OCI-LY7 (cell line): Measurements from ENCODE around the gene RGPD3. TPM values are rescaled to one million over a fixed set of nuclear protein-coding genes. Genes with fewer than 3 reads are reported as not detected.
"Not testable (repeated sequence)": the region's sequence is repeated elsewhere in the genome, so short reads cannot be mapped to it uniquely, and the experiment has no call there.

Experiments used
- BruUV-seq: library from RNA; stranded (reverse); fragments of 400-500 nt; replicated peaks from 2 replicates; lab custom pipeline; 2021; lab: Mats Ljungman, UMichigan
- CTCF ChIA-PET: fragments of 300-600 bp; sonication (Branson Sonifier 250); formaldehyde crosslinking; loops from one replicate; lab custom pipeline; 2022; ENCODE audit warnings: antibody characterized with exemption; ENCODE audit not compliant: unreplicated experiment; lab: Charles Lee
- POLR2A ChIA-PET: fragments of 300-600 bp; sonication (Branson Sonifier 250); formaldehyde crosslinking; loops from one replicate; lab custom pipeline; 2022; ENCODE audit warnings: antibody characterized with exemption; lab: Charles Lee
- DNase-seq: peaks from one replicate; pipeline ENCODE4 v3.0.0-alpha.2; 2015; ENCODE audit warnings: low spot score
- H2AFZ ChIP-seq: fragments of 200-600 bp; sonication (generic), shearing (Covaris generic); 2 replicates; pipeline ENCODE4 v1.6.1; 2014; ENCODE audit warnings: mild to moderate bottlenecking, antibody characterized with exemption, low read length, moderate library complexity
- H3K27ac ChIP-seq: fragments of 200-600 bp; sonication (generic); 2 replicates; pipeline ENCODE4 v1.5.1; 2014; ENCODE audit warnings: mixed run types, low read depth, mild to moderate bottlenecking, moderate library complexity, low read length, inconsistent platforms; ENCODE audit not compliant: poor library complexity, severe bottlenecking
- H3K36me3 ChIP-seq: fragments of 200-600 bp; sonication (generic); 2 replicates; pipeline ENCODE4 v1.6.1; 2014; ENCODE audit warnings: mild to moderate bottlenecking, antibody characterized with exemption, low read length, moderate library complexity, mixed read lengths; ENCODE audit not compliant: insufficient read depth
- H3K4me1 ChIP-seq: fragments of 200-600 bp; sonication (generic); 2 replicates; pipeline ENCODE4 v1.5.1; 2014; ENCODE audit warnings: mild to moderate bottlenecking, low read length; ENCODE audit not compliant: insufficient read depth, poor library complexity, severe bottlenecking
- H3K4me2 ChIP-seq: fragments of 200-600 bp; sonication (generic); 2 replicates; pipeline ENCODE4 v1.6.1; 2014; ENCODE audit warnings: mild to moderate bottlenecking, low read length
- H3K4me3 ChIP-seq: fragments of 200-600 bp; sonication (generic); 2 replicates; pipeline ENCODE4 v1.5.1; 2014; ENCODE audit warnings: mild to moderate bottlenecking, low read depth, low read length; ENCODE audit not compliant: poor library complexity, severe bottlenecking
- H3K79me2 ChIP-seq: fragments of 200-600 bp; sonication (generic); 2 replicates; pipeline ENCODE4 v1.6.1; 2016; ENCODE audit warnings: low read depth, mild to moderate bottlenecking, low read length, moderate library complexity, mixed read lengths; ENCODE audit not compliant: insufficient read depth
- H3K9me2 ChIP-seq: fragments of 200-600 bp; sonication (generic); 2 replicates; pipeline ENCODE4 v1.6.1; 2016; ENCODE audit warnings: mild to moderate bottlenecking, low read length, mixed read lengths; ENCODE audit not compliant: insufficient read depth
- H3K9me3 ChIP-seq: fragments of 200-600 bp; sonication (generic); 2 replicates; pipeline ENCODE4 v1.6.1; 2014; ENCODE audit warnings: mild to moderate bottlenecking, mixed run types, low read length, mixed read lengths
- H4K20me1 ChIP-seq: fragments of 200-600 bp; sonication (generic); 2 replicates; pipeline ENCODE4 v1.6.1; 2014; ENCODE audit warnings: mild to moderate bottlenecking, antibody characterized with exemption, low read length, moderate library complexity, mixed read lengths; ENCODE audit not compliant: insufficient read depth
- intact Hi-C: fragments of 100-400 bp; cut with micrococcal nuclease; formaldehyde crosslinking; loops from one replicate; pipeline ENCODE4 v1.10.0; 2022; ENCODE audit not compliant: unreplicated experiment
- total RNA-seq, 2 experiments: library from RNA; depleted of rRNA in 1 of 2; stranded (reverse); fragments of >200 nt in 1 of 2; shearing (Covaris generic) in 1 of 2; gene quantifications; 2 replicates each; pipeline ENCODE4 v1.2.3, GENCODE V29; 2014 to 2022

Gene RGPD3
- total RNA-seq, 2 experiments from 2014 or later, result not detected

GRCh38 chr2:106509374-106509770, 41.2 kb upstream of the RGPD3 start:
- DNase-seq, H4K20me1 ChIP-seq, H3K4me1 ChIP-seq, H3K36me3 ChIP-seq, H3K9me2 ChIP-seq, BruUV-seq, CTCF ChIA-PET, POLR2A ChIA-PET, H3K4me3 ChIP-seq, H3K9me3 ChIP-seq, H3K4me2 ChIP-seq, H3K27ac ChIP-seq, H2AFZ ChIP-seq, intact Hi-C loops, H3K79me2 ChIP-seq: not testable (repeated sequence)

- H2AFZ ChIP-seq, POLR2A ChIA-PET, BruUV-seq, H3K4me2 ChIP-seq, H3K4me1 ChIP-seq, intact Hi-C loops, H3K36me3 ChIP-seq, H3K27ac ChIP-seq, H3K9me3 ChIP-seq, DNase-seq, H3K79me2 ChIP-seq, H3K4me3 ChIP-seq, H3K9me2 ChIP-seq, CTCF ChIA-PET, H4K20me1 ChIP-seq: not testable (repeated sequence)
Observed at GRCh38 chr2:106508660-106509373, 40.6 kb upstream of the RGPD3 start.

- H4K20me1 ChIP-seq, BruUV-seq, intact Hi-C loops, H3K9me2 ChIP-seq, DNase-seq, H2AFZ ChIP-seq, H3K4me3 ChIP-seq, H3K79me2 ChIP-seq, H3K36me3 ChIP-seq, H3K4me1 ChIP-seq, CTCF ChIA-PET, H3K9me3 ChIP-seq, POLR2A ChIA-PET, H3K4me2 ChIP-seq, H3K27ac ChIP-seq: not testable (repeated sequence)
Observed at GRCh38 chr2:106506002-106506687, 37.9 kb upstream of the RGPD3 start.

GRCh38 chr2:106504787-106505186, 36.6 kb upstream of the RGPD3 start:
- intact Hi-C loops, H3K4me3 ChIP-seq, DNase-seq, H3K79me2 ChIP-seq, POLR2A ChIA-PET, H3K9me2 ChIP-seq, H4K20me1 ChIP-seq, H3K27ac ChIP-seq, H3K9me3 ChIP-seq, CTCF ChIA-PET, H3K4me2 ChIP-seq, BruUV-seq, H2AFZ ChIP-seq, H3K4me1 ChIP-seq, H3K36me3 ChIP-seq: not testable (repeated sequence)

- H3K4me2 ChIP-seq, H3K36me3 ChIP-seq, H3K9me3 ChIP-seq, BruUV-seq, H3K4me3 ChIP-seq, H3K9me2 ChIP-seq, intact Hi-C loops, CTCF ChIA-PET, H3K4me1 ChIP-seq, H3K27ac ChIP-seq, H2AFZ ChIP-seq, DNase-seq, POLR2A ChIA-PET, H4K20me1 ChIP-seq, H3K79me2 ChIP-seq: not testable (repeated sequence)
Observed at GRCh38 chr2:106504192-106504591, 36.0 kb upstream of the RGPD3 start.

GRCh38 chr2:106502351-106502750, 34.1 kb upstream of the RGPD3 start:
- H3K79me2 ChIP-seq, H4K20me1 ChIP-seq, H3K4me3 ChIP-seq, H3K27ac ChIP-seq, H3K4me1 ChIP-seq, H3K9me3 ChIP-seq, H3K9me2 ChIP-seq, H3K4me2 ChIP-seq, H2AFZ ChIP-seq, H3K36me3 ChIP-seq, POLR2A ChIA-PET, CTCF ChIA-PET, DNase-seq, intact Hi-C loops, BruUV-seq: not testable (repeated sequence)
